DND-41 (cell line): ENCODE results near the gene PACS1.

Source experiments
- CTCF ChIP-seq: IDR thresholded peaks from 2 replicates; pipeline ENCODE4 v1.5.1; 2012; ENCODE audit warnings: borderline replicate concordance, low read length, moderate library complexity, mild to moderate bottlenecking; ENCODE audit not compliant: poor library complexity, severe bottlenecking; ENCODE audit errors: extremely low read depth
- EZH2 ChIP-seq: IDR thresholded peaks from 3 replicates; pipeline ENCODE4 v1.6.1; 2012; ENCODE audit warnings: borderline replicate concordance, low read depth, mild to moderate bottlenecking, moderate library complexity, low read length, inconsistent platforms; ENCODE audit not compliant: severe bottlenecking

GRCh38 chr11:66280428-66280827 lies 210.4 kb downstream of the PACS1 start:
- no peak for TF ChIP-seq CTCF
- no peak for TF ChIP-seq EZH2
